GM13977 (cell line): ENCODE data around the gene ELF1.
A peak's percentile ranks its signal among the peaks of the same experiment; 100 is the strongest.

Source experiments
- DNase-seq: peaks from one replicate; pipeline ENCODE4 v3.0.0; 2012; ENCODE audit warnings: low spot score
- in situ Hi-C: fragments of 300-500 bp; cut with MboI; formaldehyde crosslinking; loops from one replicate; pipeline ENCODE4 v1.12.0; 2022; ENCODE audit warnings: low sequenced_read_pairs, low pct_unique_long_range_greater_than_20kb, mixed read lengths, inconsistent platforms; ENCODE audit not compliant: unreplicated experiment
- TF ChIP-seq, protein P1 (sequence below): IDR thresholded peaks from 2 replicates; pipeline ENCODE4 v1.5.1; 2012; ENCODE audit warnings: mild to moderate bottlenecking, control low read depth; ENCODE audit not compliant: insufficient read depth; ENCODE audit errors: extremely low read depth, missing control alignments

The ELF1 gene

DNA sequence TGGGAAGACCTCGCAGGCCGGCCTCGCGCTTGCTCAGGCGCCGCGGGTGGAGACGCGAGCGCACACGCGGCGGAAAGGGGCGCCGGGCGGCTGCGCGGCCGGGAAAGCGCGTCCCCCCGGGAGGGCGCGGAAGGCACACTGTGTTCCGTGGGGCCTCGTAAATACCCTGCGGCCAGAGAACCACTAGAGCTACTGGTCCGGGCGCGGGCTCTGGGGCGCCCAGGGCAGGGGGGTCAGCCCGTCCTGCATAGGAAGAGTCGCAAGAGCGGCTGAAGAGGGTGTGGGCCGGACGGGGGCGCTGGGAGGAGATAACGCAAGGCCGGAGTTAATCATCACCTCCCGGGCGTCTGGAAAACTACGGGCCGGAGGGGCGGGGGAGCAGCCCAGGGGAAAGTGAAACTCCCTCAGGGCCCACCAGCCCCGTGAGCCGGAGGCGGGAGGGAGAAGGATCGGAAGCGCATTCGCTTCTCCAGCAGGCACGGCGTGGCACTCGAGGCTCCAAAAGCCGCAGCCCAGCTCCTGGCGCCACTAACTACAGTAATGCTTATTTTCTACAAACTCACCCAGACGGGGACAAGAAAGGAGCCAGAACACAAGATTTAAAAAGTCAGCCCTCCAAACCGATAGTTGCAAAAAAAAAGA lies 41.1 kb upstream of the ELF1 start:
- DNase-seq = peak; percentile 78
- TF ChIP-seq, protein P1, sequence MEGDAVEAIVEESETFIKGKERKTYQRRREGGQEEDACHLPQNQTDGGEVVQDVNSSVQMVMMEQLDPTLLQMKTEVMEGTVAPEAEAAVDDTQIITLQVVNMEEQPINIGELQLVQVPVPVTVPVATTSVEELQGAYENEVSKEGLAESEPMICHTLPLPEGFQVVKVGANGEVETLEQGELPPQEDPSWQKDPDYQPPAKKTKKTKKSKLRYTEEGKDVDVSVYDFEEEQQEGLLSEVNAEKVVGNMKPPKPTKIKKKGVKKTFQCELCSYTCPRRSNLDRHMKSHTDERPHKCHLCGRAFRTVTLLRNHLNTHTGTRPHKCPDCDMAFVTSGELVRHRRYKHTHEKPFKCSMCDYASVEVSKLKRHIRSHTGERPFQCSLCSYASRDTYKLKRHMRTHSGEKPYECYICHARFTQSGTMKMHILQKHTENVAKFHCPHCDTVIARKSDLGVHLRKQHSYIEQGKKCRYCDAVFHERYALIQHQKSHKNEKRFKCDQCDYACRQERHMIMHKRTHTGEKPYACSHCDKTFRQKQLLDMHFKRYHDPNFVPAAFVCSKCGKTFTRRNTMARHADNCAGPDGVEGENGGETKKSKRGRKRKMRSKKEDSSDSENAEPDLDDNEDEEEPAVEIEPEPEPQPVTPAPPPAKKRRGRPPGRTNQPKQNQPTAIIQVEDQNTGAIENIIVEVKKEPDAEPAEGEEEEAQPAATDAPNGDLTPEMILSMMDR = peak; percentile 41
- in situ Hi-C loops = no loop called here

DNA sequence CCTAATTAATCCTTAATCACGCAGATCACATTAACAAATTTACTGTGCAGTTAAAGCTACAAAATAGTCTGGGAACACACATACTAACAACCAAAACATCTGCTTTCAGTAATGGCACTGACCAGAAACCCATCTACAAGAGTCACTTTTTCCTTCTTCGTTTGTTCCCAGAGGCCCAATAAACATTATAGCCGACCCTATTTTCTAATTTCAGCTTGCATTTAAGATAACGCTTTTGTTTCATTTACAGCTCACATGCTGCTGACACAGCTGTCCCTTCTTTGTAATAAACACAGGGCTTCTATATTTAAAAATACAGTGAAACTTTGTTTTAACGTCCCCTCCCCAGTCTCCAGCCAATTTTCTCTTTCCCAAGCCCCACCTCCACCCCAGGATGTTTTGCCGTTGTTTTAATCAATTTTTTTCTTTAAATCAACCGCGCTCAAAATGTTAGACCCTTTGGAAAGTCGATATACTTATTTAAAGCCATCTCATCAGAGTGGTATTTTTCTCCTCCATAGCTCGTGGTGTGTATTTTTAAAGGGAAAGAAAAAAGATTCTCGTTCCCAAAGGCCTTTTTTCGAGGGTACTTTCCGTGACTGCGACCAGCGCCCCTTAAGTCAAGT lies 40.5 kb upstream of the ELF1 start:
- in situ Hi-C loops = no loop called here
- TF ChIP-seq, protein P1 = no peak
- DNase-seq = no peak

DNA sequence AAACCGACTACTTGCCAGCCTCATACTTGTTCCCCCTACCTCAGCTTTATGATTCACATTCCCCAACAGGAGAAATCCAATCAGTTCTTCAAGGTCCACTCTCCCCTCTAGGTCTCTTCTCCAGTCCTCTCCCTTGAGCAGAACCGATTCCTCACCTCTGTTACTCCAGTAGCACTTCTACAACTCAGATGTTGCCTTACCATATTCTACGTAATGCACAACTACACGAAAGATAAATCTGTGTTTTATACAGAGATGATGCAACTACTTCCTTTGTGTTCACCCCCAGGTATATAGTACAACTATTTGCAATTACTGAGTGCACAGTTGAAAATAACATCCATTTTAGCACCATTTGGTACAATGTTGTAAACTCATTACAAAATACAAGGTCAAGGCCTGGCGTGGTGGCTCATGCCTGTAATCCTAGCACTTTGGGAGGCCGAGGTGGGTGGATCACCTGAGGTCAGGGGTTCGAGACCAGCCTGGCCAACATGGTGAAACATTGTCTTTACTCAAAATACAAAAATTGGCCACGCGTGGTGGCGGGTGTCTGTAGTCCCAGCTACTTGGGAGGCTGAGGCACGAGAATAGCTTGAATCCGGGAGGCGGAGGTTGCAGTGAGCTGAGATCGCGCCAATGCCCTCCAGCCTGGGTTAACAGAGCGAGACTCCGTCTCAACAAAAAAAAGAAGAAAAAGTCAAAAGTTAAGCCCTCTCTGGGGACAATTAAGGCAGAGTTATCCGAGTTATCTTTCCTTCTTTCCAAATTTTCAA lies 39.4 kb upstream of the ELF1 start:
- TF ChIP-seq, protein P1 = no peak
- in situ Hi-C loops = no loop called here
- DNase-seq = no peak

DNA sequence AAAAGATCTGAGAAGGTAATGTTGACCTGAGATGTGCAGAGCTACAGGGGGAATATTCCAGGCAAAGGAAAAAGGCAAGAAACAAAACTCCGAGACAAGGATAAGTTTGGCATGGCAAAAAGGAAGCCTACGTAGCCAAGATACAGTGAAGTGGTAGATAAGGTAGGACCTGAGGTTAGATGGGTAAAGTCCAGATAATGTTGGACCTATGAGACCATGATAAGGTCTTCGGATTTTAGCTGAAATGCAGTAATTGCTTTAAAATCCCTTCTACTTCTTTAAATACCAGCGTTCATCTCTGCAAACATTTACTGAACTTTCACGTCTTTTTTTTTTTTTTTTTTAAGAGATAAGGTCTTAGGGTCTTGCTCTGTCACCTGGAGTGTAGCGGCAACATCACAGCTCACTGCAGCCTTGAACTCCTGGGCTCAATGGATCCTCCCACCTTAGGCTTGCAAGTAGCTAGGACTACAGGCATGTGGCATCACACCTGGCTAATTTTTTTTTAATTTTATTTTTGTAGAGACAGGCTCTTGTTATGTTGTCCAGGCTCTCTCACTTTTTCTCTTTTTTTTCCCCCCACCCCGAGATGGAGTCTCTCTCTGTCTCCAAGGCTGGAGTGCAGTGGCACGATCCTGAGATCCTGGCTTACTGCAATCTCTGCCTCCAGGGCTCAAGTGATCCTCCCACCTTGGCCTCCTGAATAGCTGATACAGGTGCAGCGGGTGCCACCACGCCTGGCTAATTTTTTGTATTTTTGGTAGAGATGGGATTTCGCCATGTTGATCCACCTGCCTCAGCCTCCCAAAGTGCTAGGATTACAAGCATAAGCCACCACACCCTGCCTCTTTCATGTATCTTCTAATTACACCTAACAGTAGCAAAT lies 38.0 kb upstream of the ELF1 start:
- DNase-seq = no peak
- in situ Hi-C loops = no loop called here
- TF ChIP-seq, protein P1 = no peak

DNA sequence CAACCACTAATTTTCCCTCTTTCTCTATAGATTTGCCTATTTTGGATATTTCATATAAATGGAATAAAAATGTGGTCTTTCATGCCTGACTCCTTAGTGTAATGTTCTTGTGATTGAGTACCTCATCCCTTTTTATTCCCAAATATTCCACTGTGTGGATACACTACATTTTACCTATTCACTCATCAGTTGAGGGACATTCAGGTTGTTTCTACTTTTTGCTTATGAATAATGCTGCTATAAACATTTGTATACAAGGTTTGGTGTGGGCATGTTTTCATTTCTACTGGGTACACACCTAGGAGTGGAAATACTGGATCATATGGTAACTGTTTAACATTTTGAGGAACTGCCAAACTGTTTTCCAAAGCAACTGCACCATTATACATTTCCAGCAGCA lies 37.1 kb upstream of the ELF1 start:
- in situ Hi-C loops = no loop called here
- DNase-seq = no peak
- TF ChIP-seq, protein P1 = no peak
